GM21360 (cell line): Measurements from ENCODE around the gene PASK.

ENCODE experiments used
- ATAC-seq: cut with Tn5 transposase; IDR thresholded peaks from one replicate; pipeline ENCODE4 v1.9.1; 2021; ENCODE audit warnings: mild to moderate bottlenecking, moderate library complexity; ENCODE audit not compliant: unreplicated experiment

Gene PASK

GRCh38 chr2:241068942-241069810, 80.1 kb downstream of the PASK start:
- ATAC-seq, result no peak

- ATAC-seq, result no peak
Measured at GRCh38 chr2:241068136-241068941, 80.9 kb downstream of the PASK start.

GRCh38 chr2:241067501-241068135, 81.7 kb downstream of the PASK start:
- no peak for ATAC-seq

GRCh38 chr2:241066893-241067341, 82.4 kb downstream of the PASK start:
- ATAC-seq, result no peak

GRCh38 chr2:241066171-241066892, 82.9 kb downstream of the PASK start:
- ATAC-seq, result no peak

- ATAC-seq, result no peak
Measured at GRCh38 chr2:241065355-241065803, 83.9 kb downstream of the PASK start.

GRCh38 chr2:241064802-241065354, 84.4 kb downstream of the PASK start:
- no peak for ATAC-seq

- ATAC-seq, result no peak
Measured at GRCh38 chr2:241064008-241064801, 85.1 kb downstream of the PASK start.

- no peak for ATAC-seq
Measured at GRCh38 chr2:241063587-241063986, 85.7 kb downstream of the PASK start.

GRCh38 chr2:241063093-241063551, 86.2 kb downstream of the PASK start:
- no peak for ATAC-seq

- ATAC-seq, result no peak
Measured at GRCh38 chr2:241062389-241063092, 86.7 kb downstream of the PASK start.

- no peak for ATAC-seq
Measured at GRCh38 chr2:241061275-241061674, 88.0 kb downstream of the PASK start.
